Islet precursor cell (in vitro differentiated cells): ENCODE data around the gene CBFA2T2.
"Not testable (repeated sequence)": the region's sequence is repeated elsewhere in the genome, so short reads cannot be mapped to it uniquely, and the experiment has no call there.

Experiments
- DNase-seq: peaks from one replicate; pipeline ENCODE4 v3.0.0-alpha.2; 2018

The CBFA2T2 gene

GRCh38 chr20:33685328-33686099, 195.6 kb downstream of the CBFA2T2 start:
- DNase-seq: peak; percentile 71

GRCh38 chr20:33686100-33686983, 196.4 kb downstream of the CBFA2T2 start, which contains the start of gene E2F1:
Gene E2F1, minus strand, starts transcription at chr20:33686385. Its CDS starts 121 bp downstream, at chr20:33686264.
- peak; percentile 98 for DNase-seq

DNA sequence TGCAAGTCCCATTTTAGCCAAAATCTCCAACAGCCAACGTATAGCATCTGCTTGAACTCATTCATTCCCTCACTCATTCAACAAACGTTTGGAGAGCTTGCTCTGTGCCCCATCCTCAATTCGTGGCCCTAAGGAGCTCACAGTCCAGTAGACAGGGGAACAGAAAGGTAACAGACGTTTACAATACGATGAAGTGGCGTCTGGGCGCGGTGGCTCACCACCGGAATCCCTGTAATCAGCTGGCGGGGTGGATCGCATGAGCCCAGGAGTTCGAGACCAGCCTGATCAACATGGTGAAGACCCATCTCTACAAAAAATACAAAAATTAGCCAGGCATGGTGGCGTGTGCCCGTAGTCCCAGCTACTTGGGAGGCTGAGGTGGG, 197.1 kb downstream of the CBFA2T2 start:
- DNase-seq: no peak

- DNase-seq: no peak
Observed at GRCh38 chr20:33687370-33687915, 197.5 kb downstream of the CBFA2T2 start.

GRCh38 chr20:33687993-33688937, 198.4 kb downstream of the CBFA2T2 start:
- no peak for DNase-seq

DNA sequence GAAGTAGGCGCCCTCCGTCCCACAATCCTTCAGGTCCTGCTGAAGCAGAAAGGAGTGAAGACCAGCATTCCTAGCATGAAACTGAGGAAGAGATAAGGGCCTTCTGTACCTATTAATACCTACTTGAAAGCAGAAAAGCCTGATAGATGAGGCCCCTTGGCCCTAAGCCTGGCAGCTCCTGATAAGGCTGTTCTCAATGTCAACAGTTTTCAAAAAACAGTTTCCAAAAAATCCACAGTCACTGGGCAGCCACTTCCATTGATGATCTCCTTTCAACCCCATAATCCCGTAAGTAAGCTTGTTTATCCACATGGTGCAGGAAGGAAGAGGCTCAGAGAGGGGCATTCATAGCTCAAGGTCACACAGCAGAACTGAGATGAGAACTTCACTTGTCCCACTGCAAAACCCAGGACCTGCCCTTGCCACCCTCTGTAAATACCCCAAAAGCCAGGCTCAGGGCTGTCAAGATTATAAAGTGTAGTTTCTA, 199.1 kb downstream of the CBFA2T2 start:
- no peak for DNase-seq

- DNase-seq: no peak
Observed at GRCh38 chr20:33689493-33689892, 199.6 kb downstream of the CBFA2T2 start.

DNA sequence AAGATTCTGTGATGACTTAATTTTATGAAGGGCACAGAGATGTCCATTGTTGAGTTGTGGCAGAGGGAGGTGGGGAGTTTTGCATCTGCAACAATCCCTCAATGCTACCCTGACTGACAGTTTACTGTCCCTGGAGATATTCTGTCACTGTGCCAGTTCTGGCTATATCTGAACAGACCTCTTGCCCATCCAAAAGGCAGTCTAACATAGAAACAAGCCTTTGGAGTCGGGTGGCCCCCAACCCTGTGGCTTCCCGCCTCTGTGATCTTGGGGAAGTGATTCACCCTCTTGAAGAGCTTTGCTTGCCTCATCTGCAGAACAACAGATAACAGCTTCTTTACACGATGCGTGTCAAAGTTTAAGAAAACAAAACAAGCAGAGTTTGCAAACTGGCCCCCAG, 200.1 kb downstream of the CBFA2T2 start:
- DNase-seq: peak; percentile 66

DNA sequence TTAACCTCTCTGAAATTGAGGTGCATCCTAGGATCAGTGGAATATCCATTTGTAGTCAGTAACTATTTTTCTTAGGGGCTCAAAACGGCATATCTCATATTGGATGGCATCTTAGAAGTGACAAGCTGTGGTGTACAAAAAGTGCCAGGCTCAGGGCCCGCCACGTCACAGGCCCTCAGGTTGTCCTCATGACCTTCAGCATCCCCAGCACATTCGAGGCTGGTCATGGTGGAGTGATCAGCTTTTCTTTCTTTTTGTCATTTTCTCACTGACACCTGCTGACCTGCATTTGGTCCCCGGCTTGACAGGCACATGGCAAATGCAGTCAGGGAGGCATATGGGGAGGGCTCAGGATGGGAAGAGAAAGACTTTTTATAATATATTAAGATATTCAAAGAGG, 203.4 kb downstream of the CBFA2T2 start:
- DNase-seq: no peak

- DNase-seq: no peak
Observed at GRCh38 chr20:33693741-33694638, 204.1 kb downstream of the CBFA2T2 start.

GRCh38 chr20:33694639-33695012, 204.7 kb downstream of the CBFA2T2 start:
- DNase-seq: no peak

DNA sequence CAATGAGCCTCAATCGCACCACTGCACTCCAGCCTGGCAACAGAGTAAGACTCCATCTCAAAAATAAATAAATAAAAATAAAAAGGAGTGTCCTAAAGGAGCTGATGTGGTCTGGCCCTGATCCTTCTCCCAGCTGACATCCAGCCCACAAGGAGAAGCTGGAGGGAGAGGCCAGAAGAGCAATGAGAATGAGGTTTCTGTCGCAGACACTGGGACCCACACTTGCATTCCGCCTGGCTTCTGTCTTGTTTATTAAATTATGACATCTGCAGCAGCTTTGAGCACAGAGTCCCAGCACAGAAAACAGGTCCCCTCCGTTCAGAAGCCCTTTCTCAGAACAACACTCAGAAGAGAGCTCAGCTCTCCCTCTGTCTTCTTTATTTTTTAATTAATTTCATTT, 206.6 kb downstream of the CBFA2T2 start:
- DNase-seq: no peak

DNA sequence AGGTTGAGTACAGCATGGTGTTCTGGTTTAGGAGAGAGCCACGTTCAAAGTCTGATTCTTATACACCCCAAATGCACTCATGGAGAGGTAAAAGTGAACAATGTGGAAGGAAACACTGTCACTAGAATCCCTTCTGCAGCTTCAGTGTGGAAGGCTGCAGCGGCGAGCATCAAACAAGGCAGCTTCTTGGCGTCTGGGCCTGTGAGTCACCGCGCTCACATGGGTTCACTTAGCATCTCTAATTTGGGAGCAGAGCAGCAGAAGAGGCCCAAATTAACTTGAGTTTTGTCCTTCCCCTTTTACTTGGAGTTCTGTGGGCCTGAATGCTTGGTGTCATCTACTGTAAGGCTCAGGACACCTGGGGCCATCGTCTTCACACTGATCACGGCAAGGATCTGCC, 207.2 kb downstream of the CBFA2T2 start:
- DNase-seq: no peak

DNA sequence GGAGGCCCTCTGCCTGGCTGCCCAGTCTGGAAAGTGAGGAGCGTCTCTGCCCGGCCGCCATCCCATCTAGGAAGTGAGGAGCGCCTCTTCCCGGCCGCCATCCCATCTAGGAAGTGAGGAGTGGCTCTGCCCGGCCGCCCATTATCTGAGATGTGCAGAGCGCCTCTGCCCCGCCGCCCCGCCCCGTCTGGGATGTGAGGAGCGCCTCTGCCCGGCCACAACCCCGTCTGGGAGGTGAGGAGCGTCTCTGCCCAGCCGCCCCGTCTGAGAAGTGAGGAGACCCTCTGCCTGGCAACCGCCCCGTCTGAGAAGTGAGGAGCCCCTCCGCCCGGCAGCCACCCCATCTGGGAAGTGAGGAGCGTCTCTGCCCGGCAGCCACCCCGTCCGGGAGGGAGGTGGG, 209.1 kb downstream of the CBFA2T2 start:
- not testable (repeated sequence) for DNase-seq
